ENCODE data around the gene FAU.

Gene FAU

DNA sequence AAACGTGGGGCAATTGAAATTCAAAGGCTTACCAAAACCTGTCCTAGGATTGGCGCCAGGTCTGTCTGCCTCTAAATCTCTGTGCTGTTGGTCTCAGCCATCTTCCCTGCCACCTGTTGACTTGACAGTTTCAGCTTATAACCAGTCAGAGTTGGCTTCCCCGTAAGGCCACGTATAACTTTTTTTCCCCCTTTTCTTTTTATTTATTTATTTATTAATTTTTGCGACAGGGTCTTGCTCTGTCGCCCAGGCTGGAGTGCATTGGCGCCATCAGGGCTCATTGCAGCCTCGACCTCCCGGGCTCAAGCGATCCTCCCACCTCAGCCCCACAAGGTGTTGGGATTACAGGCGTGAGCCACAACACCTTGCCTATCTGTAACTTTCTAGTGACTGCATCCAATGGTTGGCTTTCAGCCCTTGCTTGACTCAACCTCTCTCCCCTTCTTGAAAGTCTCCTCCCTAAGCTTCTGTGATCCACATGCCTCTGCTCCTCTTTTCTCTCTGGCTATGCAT lies 13.8 kb upstream of the FAU start:
- no peak for TF ChIP-seq CTCF (IDR thresholded peaks at IDR 0.05; ENCODE audit: control insufficient read depth, extremely low read depth, insufficient read depth)
- H3K4me3 ChIP-seq (ENCODE audit: low read depth, low read length) = peak overlapping the region; percentile 100
- DNase-seq (ENCODE audit: low read depth) = no peak

GRCh38 chr11:65134952-65135632 lies 13.2 kb upstream of the FAU start:
- H3K4me3 ChIP-seq (ENCODE audit: low read depth, low read length) = peak overlapping the region; percentile 100
- no peak for TF ChIP-seq CTCF (IDR thresholded peaks at IDR 0.05; ENCODE audit: control insufficient read depth, extremely low read depth, insufficient read depth)
- peak; percentile 100 for DNase-seq (ENCODE audit: low read depth)

DNA sequence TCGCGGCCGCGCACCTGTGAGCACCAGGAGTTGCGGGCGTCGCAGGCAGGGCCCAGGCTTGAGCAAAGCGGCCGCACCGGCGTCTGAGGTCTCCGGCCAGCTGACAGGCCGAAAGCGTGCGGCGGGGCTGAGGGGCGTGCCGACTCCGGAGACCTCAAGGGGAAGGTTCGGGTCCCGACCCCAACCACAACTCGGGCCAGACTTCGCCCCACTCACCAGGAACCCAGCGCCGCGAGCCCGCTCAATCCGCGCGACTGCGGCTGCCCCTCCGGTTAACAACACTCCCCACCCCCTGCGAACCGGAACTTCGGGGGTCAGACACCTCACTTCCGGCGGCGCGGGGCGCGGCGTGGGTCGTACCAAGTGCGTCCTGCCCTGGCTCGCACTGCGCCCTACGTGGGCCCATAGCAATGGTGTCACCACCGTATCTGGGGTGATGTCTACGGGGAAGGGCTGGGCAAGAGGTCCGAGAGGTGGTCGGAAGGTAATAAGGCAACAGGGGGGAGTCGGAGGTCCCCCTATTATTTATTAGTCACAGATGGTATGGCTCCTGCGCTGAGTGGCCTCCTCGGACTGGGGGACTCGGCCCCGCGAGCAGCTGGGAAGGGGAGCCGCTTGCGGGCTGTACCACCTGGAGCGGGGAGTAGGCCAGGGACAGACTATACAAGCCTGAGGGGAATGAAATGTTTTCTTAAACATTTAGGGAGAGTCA lies 12.5 kb upstream of the FAU start, which contains the start of gene SYVN1:
TSS of gene SYVN1 (minus strand) at position 280 of the 712 bp plus-strand sequence. CDS start 918 bp downstream, outside the sequence.
- peak; percentile 64 for DNase-seq (ENCODE audit: low read depth)
- no peak for TF ChIP-seq CTCF (IDR thresholded peaks at IDR 0.05; ENCODE audit: control insufficient read depth, extremely low read depth, insufficient read depth)

GRCh38 chr11:65133724-65134123 lies 11.8 kb upstream of the FAU start:
- no peak for TF ChIP-seq CTCF (IDR thresholded peaks at IDR 0.05; ENCODE audit: control insufficient read depth, extremely low read depth, insufficient read depth)
- no peak for DNase-seq (ENCODE audit: low read depth)
- peak overlapping the region; percentile 100 for H3K4me3 ChIP-seq (ENCODE audit: low read depth, low read length)

More for the DNA sequence above, 12.5 kb upstream of the FAU start, which contains the start of gene SYVN1:
- peak within 1 kb of the TSS; percentile 100 for H3K4me3 ChIP-seq (ENCODE audit: low read depth, low read length)

- peak overlapping the region; percentile 100 for H3K4me3 ChIP-seq (ENCODE audit: low read depth, low read length)
- TF ChIP-seq CTCF (IDR thresholded peaks at IDR 0.05; ENCODE audit: control insufficient read depth, extremely low read depth, insufficient read depth) = no peak
- peak; percentile 58 for DNase-seq (ENCODE audit: low read depth)
These were observed 11.2 kb upstream of the FAU start for GRCh38 chr11:65132988-65133700.

DNA sequence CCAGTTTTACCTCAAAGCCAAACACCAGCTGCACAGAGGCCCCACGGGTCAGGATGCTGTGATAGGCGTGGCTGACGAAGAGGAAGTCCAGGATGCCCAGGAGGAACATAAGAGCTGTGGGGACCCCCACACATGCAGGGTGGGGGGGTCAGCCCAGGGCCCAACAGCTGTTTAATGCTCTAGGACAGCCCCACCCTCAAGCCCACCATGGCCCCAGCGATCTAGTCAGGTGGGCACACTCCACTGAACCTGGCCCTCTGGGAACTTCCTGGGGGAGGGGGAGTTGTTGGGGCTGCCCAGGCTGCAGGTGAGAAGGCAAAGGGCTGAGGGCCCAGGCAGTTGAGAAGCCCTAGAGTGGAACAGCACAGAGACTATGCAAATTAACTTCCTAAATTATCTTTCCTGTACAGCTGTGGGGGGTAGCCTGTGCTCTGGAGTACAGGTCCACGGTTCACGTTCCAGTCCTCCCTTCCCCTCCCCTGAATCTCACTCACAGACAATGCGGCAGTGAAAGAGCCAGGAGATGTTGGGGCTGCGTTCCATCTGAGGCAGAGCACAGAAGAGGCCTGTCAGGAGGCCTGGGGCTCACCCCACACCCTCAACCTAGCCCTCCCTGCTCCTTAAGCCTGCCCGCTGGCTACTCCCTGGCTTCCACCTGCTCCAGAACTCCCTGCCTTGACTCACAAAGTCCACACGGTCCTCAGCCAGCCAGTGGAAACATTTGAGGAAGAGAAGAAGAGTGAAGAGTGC lies 10.5 kb upstream of the FAU start:
- DNase-seq (ENCODE audit: low read depth) = no peak
- H3K4me3 ChIP-seq (ENCODE audit: low read depth, low read length) = peak overlapping the region; percentile 100
- TF ChIP-seq CTCF (IDR thresholded peaks at IDR 0.05; ENCODE audit: control insufficient read depth, extremely low read depth, insufficient read depth) = no peak
